Measurements from ENCODE around the gene NGEF.

NGEF gene

GRCh38 chr2:232971744-232972143, 41.3 kb downstream of the NGEF start:
- Histone ChIP-seq H3K9me3 (ENCODE audit: control insufficient read depth, insufficient read depth, low read depth, low read length) (no peaks in the 10 kb centered on the region), H3K4me3 (ENCODE audit: low read depth, low read length) (no peak overlapping the region), H3K4me1 (ENCODE audit: control insufficient read depth, insufficient read depth, low read length) (no peaks in the 10 kb centered on the region), H3K36me3 (ENCODE audit: control insufficient read depth in 2 of 2, insufficient read depth in 1 of 2, low read length in 2 of 2) (no peaks in the 10 kb centered on the region), H3K27ac (ENCODE audit: extremely low read depth, low read depth, low read length) (no peak overlapping the region)
- TF ChIP-seq PRDM10 (tag by site-specific recombination; IDR thresholded peaks at IDR 0.05) (no peak), OSR2 (tag by site-specific recombination; IDR thresholded peaks at IDR 0.05) (no peak), HOXA7 (CRISPR knock-in tag; IDR thresholded peaks at IDR 0.05; ENCODE audit: borderline replicate concordance) (no peak), RBAK (tag by site-specific recombination; IDR thresholded peaks at IDR 0.05) (no peak), SCRT1 (tag by site-specific recombination; IDR thresholded peaks at IDR 0.05; ENCODE audit: borderline replicate concordance) (no peak), ZNF768 (tag by site-specific recombination; IDR thresholded peaks at IDR 0.05) (no peak), ZNF48 (tag by site-specific recombination; IDR thresholded peaks at IDR 0.05) (no peak), ZNF221 (tag by site-specific recombination; IDR thresholded peaks at IDR 0.05; ENCODE audit: borderline replicate concordance) (no peak), ZNF529 (tag by site-specific recombination; IDR thresholded peaks at IDR 0.05; ENCODE audit: insufficient replicate concordance) (no peak), ZBTB20 (tag by site-specific recombination; IDR thresholded peaks at IDR 0.05) (no peak), INSM2 (tag by site-specific recombination; IDR thresholded peaks at IDR 0.05) (no peak)
- POLR2A ChIA-PET = no interaction called here
- CTCF ChIA-PET = no interaction called here

- no peak for TF ChIP-seq ZSCAN5A (tag by site-specific recombination; IDR thresholded peaks at IDR 0.05)
- no peak for TF ChIP-seq ZNF843 (tag by site-specific recombination; IDR thresholded peaks at IDR 0.05)
- no peak for TF ChIP-seq BCL11B (tag by site-specific recombination; IDR thresholded peaks at IDR 0.05; ENCODE audit: low read depth)
- no peak for TF ChIP-seq ZNF16 (tag by site-specific recombination; IDR thresholded peaks at IDR 0.05; ENCODE audit: low read depth)
- TF ChIP-seq MEIS1 (CRISPR knock-in tag; IDR thresholded peaks at IDR 0.05; ENCODE audit: borderline replicate concordance) = no peak
- Histone ChIP-seq H3K9me3 (ENCODE audit: control insufficient read depth, insufficient read depth, low read depth, low read length) (no peaks in the 10 kb centered on the region), H3K4me3 (ENCODE audit: low read depth, low read length) (no peak overlapping the region), H3K36me3 (ENCODE audit: control insufficient read depth in 2 of 2, insufficient read depth in 1 of 2, low read length in 2 of 2) (no peaks in the 10 kb centered on the region), H3K27ac (ENCODE audit: extremely low read depth, low read depth, low read length) (no peak overlapping the region), H3K4me1 (ENCODE audit: control insufficient read depth, insufficient read depth, low read length) (no peaks in the 10 kb centered on the region)
- ChIA-PET POLR2A (no interaction called here), CTCF (no interaction called here)
Observed at GRCh38 chr2:232970051-232970450, 43.0 kb downstream of the NGEF start.

- CTCF ChIA-PET = no interaction called here
- no peaks in the 10 kb centered on the region for H3K4me1 ChIP-seq (ENCODE audit: control insufficient read depth, insufficient read depth, low read length)
- no peaks in the 10 kb centered on the region for H3K36me3 ChIP-seq (ENCODE audit: control insufficient read depth in 2 of 2, insufficient read depth in 1 of 2, low read length in 2 of 2)
- no peaks in the 10 kb centered on the region for H3K9me3 ChIP-seq (ENCODE audit: control insufficient read depth, insufficient read depth, low read depth, low read length)
- no peak overlapping the region for H3K27ac ChIP-seq (ENCODE audit: extremely low read depth, low read depth, low read length)
- POLR2A ChIA-PET = no interaction called here
- no peak overlapping the region for H3K4me3 ChIP-seq (ENCODE audit: low read depth, low read length)
- TF ChIP-seq ZNF341 (tag by site-specific recombination; IDR thresholded peaks at IDR 0.05; ENCODE audit: low read depth) = no peak
- no peak for TF ChIP-seq ZIC2 (tag by site-specific recombination; IDR thresholded peaks at IDR 0.05)
- TF ChIP-seq ZNF2 (tag by site-specific recombination; IDR thresholded peaks at IDR 0.05) = no peak
- no peak for TF ChIP-seq ZFP3 (tag by site-specific recombination; IDR thresholded peaks at IDR 0.05; ENCODE audit: low read depth)
- no peak for TF ChIP-seq ZNF610 (tag by site-specific recombination; IDR thresholded peaks at IDR 0.05; ENCODE audit: borderline replicate concordance)
- TF ChIP-seq PATZ1 (tag by site-specific recombination; IDR thresholded peaks at IDR 0.05) = no peak
- TF ChIP-seq ZNF555 (tag by site-specific recombination; conservative IDR thresholded peaks at IDR 0.05) = no peak
- TF ChIP-seq SP3 (tag by site-specific recombination; IDR thresholded peaks at IDR 0.05) = no peak
- TF ChIP-seq ZNF571 (tag by site-specific recombination; IDR thresholded peaks at IDR 0.05) = no peak
- TF ChIP-seq SETDB1 (IDR thresholded peaks at IDR 0.05; ENCODE audit: insufficient read length, low read length) = no peak
Observed at GRCh38 chr2:232967474-232967873, 45.6 kb downstream of the NGEF start.

All from HEK293 (cell line).